Measurements from ENCODE around the gene LGMN. TPM values are rescaled to one million over a fixed set of nuclear protein-coding genes. Genes with fewer than 3 reads are reported as not detected.
A peak's percentile ranks its signal among the peaks of the same experiment; 100 is the strongest.
"Not testable (repeated sequence)": the region's sequence is repeated elsewhere in the genome, so short reads cannot be mapped to it uniquely, and the experiment has no call there.

LGMN gene
- total RNA-seq (ENCODE audit: insufficient read depth, low replicate concordance), result 79.7 TPM

GRCh38 chr14:92748259-92749016, at the start of gene LGMN:
LGMN (minus strand) TSS chr14:92748627; CDS start chr14:92732786, 15,841 bp downstream.
- DNase-seq (ENCODE audit: low spot score), result peak; percentile 95

- DNase-seq (ENCODE audit: low spot score), result no peak
Measured at GRCh38 chr14:92794961-92795360, 46.5 kb upstream of the LGMN start.

- DNase-seq (ENCODE audit: low spot score), result no peak
Measured at GRCh38 chr14:92794547-92794941, 46.1 kb upstream of the LGMN start.

- peak; percentile 99 for DNase-seq (ENCODE audit: low spot score)
Measured at GRCh38 chr14:92793709-92794546, 45.5 kb upstream of the LGMN start, which contains the start of gene GOLGA5. GOLGA5 (plus strand) TSS chr14:92794305; CDS start chr14:92797438, 3,133 bp downstream.

- peak; percentile 9 for DNase-seq (ENCODE audit: low spot score)
Measured at GRCh38 chr14:92792885-92793284, 44.5 kb upstream of the LGMN start.

- DNase-seq (ENCODE audit: low spot score), result no peak
Measured at GRCh38 chr14:92789457-92790089, 41.1 kb upstream of the LGMN start.

GRCh38 chr14:92787554-92787953, 39.1 kb upstream of the LGMN start:
- no peak for DNase-seq (ENCODE audit: low spot score)

GRCh38 chr14:92786427-92786756, 38.0 kb upstream of the LGMN start:
- DNase-seq (ENCODE audit: low spot score), result no peak

- DNase-seq (ENCODE audit: low spot score), result peak; percentile 54
Measured at GRCh38 chr14:92785667-92786426, 37.4 kb upstream of the LGMN start.

GRCh38 chr14:92783813-92784431, 35.5 kb upstream of the LGMN start:
- DNase-seq (ENCODE audit: low spot score), result peak; percentile 78

GRCh38 chr14:92781350-92781749, 32.9 kb upstream of the LGMN start:
- no peak for DNase-seq (ENCODE audit: low spot score)

GRCh38 chr14:92780444-92781232, 32.2 kb upstream of the LGMN start:
- no peak for DNase-seq (ENCODE audit: low spot score)

- not testable (repeated sequence) for DNase-seq (ENCODE audit: low spot score)
Measured at GRCh38 chr14:92778868-92779565, 30.6 kb upstream of the LGMN start.

- not testable (repeated sequence) for DNase-seq (ENCODE audit: low spot score)
Measured at GRCh38 chr14:92775292-92775691, 26.9 kb upstream of the LGMN start.

- no peak for DNase-seq (ENCODE audit: low spot score)
Measured at GRCh38 chr14:92774572-92774971, 26.1 kb upstream of the LGMN start.

GRCh38 chr14:92770484-92770883, 22.1 kb upstream of the LGMN start:
- no peak for DNase-seq (ENCODE audit: low spot score)

- DNase-seq (ENCODE audit: low spot score), result no peak
Measured at GRCh38 chr14:92768795-92769194, 20.4 kb upstream of the LGMN start.

- not testable (repeated sequence) for DNase-seq (ENCODE audit: low spot score)
Measured at GRCh38 chr14:92768236-92768635, 19.8 kb upstream of the LGMN start.
